Hepatocyte (in vitro differentiated cells): ENCODE results near the gene ADAMTSL1.

Experiments
- CTCF ChIP-seq: fragments of 200-600 bp; sonication (generic); IDR thresholded peaks from 2 replicates; pipeline ENCODE4 v1.5.1; 2016; ENCODE audit warnings: antibody characterized with exemption, mild to moderate bottlenecking; ENCODE audit not compliant: poor library complexity
- EZH2 ChIP-seq: fragments of 200-600 bp; sonication (generic); IDR thresholded peaks from 2 replicates; pipeline ENCODE4 v1.6.1; 2016; ENCODE audit warnings: antibody characterized with exemption, mild to moderate bottlenecking, borderline replicate concordance
- EZH2phosphoT487 ChIP-seq: fragments of 200-600 bp; sonication (generic); IDR thresholded peaks from one replicate; pipeline ENCODE4 v1.6.1; 2018; ENCODE audit warnings: antibody characterized with exemption, mild to moderate bottlenecking, low read depth, moderate library complexity; ENCODE audit not compliant: unreplicated experiment, severe bottlenecking

DNA sequence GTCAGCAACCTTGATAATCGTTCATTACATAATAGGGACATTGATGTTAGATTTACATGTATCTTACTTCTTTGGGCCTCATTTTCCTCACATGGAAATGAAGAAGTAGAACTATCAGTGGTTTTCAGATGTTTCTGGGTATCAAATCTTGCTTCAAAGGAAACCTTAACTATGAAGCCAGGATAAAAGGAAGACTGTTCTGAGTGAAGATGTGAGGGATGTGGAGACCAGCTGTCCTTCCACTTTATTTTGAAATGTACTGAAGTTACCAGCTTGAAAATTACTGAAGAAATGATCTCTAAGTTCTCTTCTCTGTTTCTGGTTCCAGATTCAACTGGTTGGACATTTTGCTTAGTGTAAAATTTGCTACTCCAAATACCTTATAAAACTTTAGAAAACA, 186.0 kb downstream of the ADAMTSL1 start:
- TF ChIP-seq CTCF: no peak
- no peak for TF ChIP-seq EZH2
- TF ChIP-seq EZH2phosphoT487: no peak
